MM.1S (cell line): Measurements from ENCODE around the gene NBEA.

Experiments used
- DNase-seq: peaks from one replicate; pipeline ENCODE4 v3.0.0-alpha.2; 2015
- H2AFZ ChIP-seq: fragments of 300-600 bp; sonication (generic); 2 replicates; pipeline ENCODE4 v1.6.0; 2016; ENCODE audit warnings: antibody characterized with exemption, low read length
- H3F3A ChIP-seq: fragments of 300-600 bp; sonication (generic); 2 replicates; pipeline ENCODE4 v1.6.1; 2016; ENCODE audit warnings: mild to moderate bottlenecking, antibody characterized with exemption, low read length, moderate library complexity, mixed read lengths; ENCODE audit not compliant: insufficient read depth
- H3K27ac ChIP-seq: fragments of 300-600 bp; sonication (generic); 2 replicates; pipeline ENCODE4 v1.5.1; 2016; ENCODE audit warnings: mild to moderate bottlenecking, low read length
- H3K27me3 ChIP-seq: fragments of 300-600 bp; sonication (generic); replicated peaks from 2 replicates; pipeline ENCODE4 v1.6.0; 2016; ENCODE audit warnings: low read length; ENCODE audit not compliant: insufficient read depth
- H3K36me3 ChIP-seq: fragments of 300-600 bp; sonication (generic); replicated peaks from 2 replicates; pipeline ENCODE4 v1.6.1; 2016; ENCODE audit warnings: mild to moderate bottlenecking, low read length, mixed read lengths; ENCODE audit not compliant: insufficient read depth
- H3K4me1 ChIP-seq: fragments of 300-600 bp; sonication (generic); 2 replicates; pipeline ENCODE4 v1.6.1; 2016; ENCODE audit warnings: low read length, mixed read lengths
- H3K4me2 ChIP-seq: fragments of 300-600 bp; sonication (generic); 2 replicates; pipeline ENCODE4 v1.6.0; 2016; ENCODE audit warnings: low read depth, low read length
- H3K4me3 ChIP-seq: fragments of 300-600 bp; sonication (generic); 2 replicates; pipeline ENCODE4 v1.5.1; 2016; ENCODE audit warnings: low read length, mixed read lengths
- H3K79me2 ChIP-seq: fragments of 300-600 bp; sonication (generic); 2 replicates; pipeline ENCODE4 v1.6.1; 2016; ENCODE audit warnings: mixed run types, low read length, mixed read lengths
- H3K9ac ChIP-seq: fragments of 300-600 bp; sonication (generic); 2 replicates; pipeline ENCODE4 v1.6.1; 2016; ENCODE audit warnings: low read length, mixed read lengths
- H3K9me2 ChIP-seq: fragments of 300-600 bp; sonication (generic); replicated peaks from 2 replicates; pipeline ENCODE4 v1.6.1; 2016; ENCODE audit warnings: mild to moderate bottlenecking, low read length, mixed read lengths; ENCODE audit not compliant: insufficient read depth
- H3K9me3 ChIP-seq: fragments of 300-600 bp; sonication (generic); replicated peaks from 2 replicates; pipeline ENCODE4 v1.6.1; 2016; ENCODE audit warnings: mild to moderate bottlenecking, low read length, mixed read lengths; ENCODE audit not compliant: insufficient read depth
- H4K20me1 ChIP-seq: fragments of 300-600 bp; sonication (generic); 2 replicates; pipeline ENCODE4 v1.6.1; 2016; ENCODE audit warnings: mild to moderate bottlenecking, low read length, moderate library complexity, mixed read lengths; ENCODE audit not compliant: insufficient read depth
- EZH2 ChIP-seq: fragments of 300-600 bp; sonication (generic); optimal IDR thresholded peaks from 2 replicates; pipeline ENCODE3; 2017; ENCODE audit warnings: low read depth, mild to moderate bottlenecking, antibody characterized with exemption, low read length, mixed read lengths
- EZH2phosphoT487 ChIP-seq: fragments of 300-600 bp; sonication (generic); IDR thresholded peaks from 2 replicates; pipeline ENCODE4 v1.6.1; 2018; ENCODE audit warnings: antibody characterized with exemption, low read length
- TF ChIP-seq, protein P1 (sequence below): fragments of 300-600 bp; sonication (generic); IDR thresholded peaks from 2 replicates; pipeline ENCODE4 v1.5.1; 2016; ENCODE audit warnings: antibody characterized with exemption, low read length, mixed read lengths

The NBEA gene

DNA sequence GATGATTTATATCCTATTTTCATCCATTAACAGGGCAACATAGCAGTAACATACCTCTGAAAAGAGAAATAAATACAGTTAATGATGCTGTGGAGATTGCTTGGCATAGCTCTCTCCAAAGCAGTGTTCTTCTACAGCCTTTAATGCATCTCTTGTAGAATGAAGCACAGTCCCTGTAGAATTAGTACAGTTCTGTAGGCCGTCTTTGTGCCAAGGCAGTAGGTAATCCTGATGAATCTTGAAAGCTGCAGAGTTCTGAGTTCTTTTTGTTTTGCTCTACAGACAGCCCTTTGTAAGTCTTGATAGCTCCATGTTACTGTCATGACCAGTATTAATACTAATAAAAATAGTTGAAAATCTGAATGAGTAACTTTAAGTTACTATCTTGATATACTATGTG, 350.3 kb downstream of the NBEA start:
- Histone ChIP-seq H3K4me1 (no peaks in the 10 kb centered on the region), H2AFZ (no peak overlapping the region), H3K27ac (no peak overlapping the region), H3K9me2 (no peaks in the 10 kb centered on the region), H3K36me3 (no peaks in the 10 kb centered on the region), H3K4me2 (no peak overlapping the region), H3K79me2 (no peaks in the 10 kb centered on the region), H3K9me3 (no peaks in the 10 kb centered on the region), H3K4me3 (no peak overlapping the region), H3F3A (no peaks in the 10 kb centered on the region), H4K20me1 (no peaks in the 10 kb centered on the region), H3K9ac (no peak overlapping the region), H3K27me3 (no peaks in the 10 kb centered on the region)
- TF ChIP-seq EZH2 (no peak), EZH2phosphoT487 (no peak)
- TF ChIP-seq, protein P1, sequence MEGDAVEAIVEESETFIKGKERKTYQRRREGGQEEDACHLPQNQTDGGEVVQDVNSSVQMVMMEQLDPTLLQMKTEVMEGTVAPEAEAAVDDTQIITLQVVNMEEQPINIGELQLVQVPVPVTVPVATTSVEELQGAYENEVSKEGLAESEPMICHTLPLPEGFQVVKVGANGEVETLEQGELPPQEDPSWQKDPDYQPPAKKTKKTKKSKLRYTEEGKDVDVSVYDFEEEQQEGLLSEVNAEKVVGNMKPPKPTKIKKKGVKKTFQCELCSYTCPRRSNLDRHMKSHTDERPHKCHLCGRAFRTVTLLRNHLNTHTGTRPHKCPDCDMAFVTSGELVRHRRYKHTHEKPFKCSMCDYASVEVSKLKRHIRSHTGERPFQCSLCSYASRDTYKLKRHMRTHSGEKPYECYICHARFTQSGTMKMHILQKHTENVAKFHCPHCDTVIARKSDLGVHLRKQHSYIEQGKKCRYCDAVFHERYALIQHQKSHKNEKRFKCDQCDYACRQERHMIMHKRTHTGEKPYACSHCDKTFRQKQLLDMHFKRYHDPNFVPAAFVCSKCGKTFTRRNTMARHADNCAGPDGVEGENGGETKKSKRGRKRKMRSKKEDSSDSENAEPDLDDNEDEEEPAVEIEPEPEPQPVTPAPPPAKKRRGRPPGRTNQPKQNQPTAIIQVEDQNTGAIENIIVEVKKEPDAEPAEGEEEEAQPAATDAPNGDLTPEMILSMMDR, result no peak
- no peak for DNase-seq

- no peak for DNase-seq
- no peaks in the 10 kb centered on the region for H3K9me3 ChIP-seq
- H3K27me3 ChIP-seq, result no peaks in the 10 kb centered on the region
- no peaks in the 10 kb centered on the region for H4K20me1 ChIP-seq
- H3F3A ChIP-seq, result no peaks in the 10 kb centered on the region
- H3K9ac ChIP-seq, result no peak overlapping the region
- H3K9me2 ChIP-seq, result no peaks in the 10 kb centered on the region
- H3K4me1 ChIP-seq, result no peaks in the 10 kb centered on the region
- no peaks in the 10 kb centered on the region for H3K36me3 ChIP-seq
- TF ChIP-seq EZH2phosphoT487 (no peak), EZH2 (no peak)
- TF ChIP-seq, protein P1, result no peak
- H3K79me2 ChIP-seq, result no peaks in the 10 kb centered on the region
- no peak overlapping the region for H3K4me2 ChIP-seq
- H3K4me3 ChIP-seq, result no peak overlapping the region
- no peak overlapping the region for H2AFZ ChIP-seq
- H3K27ac ChIP-seq, result no peak overlapping the region
These were observed 351.6 kb downstream of the NBEA start for GRCh38 chr13:35293579-35294226.

GRCh38 chr13:35309706-35310105, 367.6 kb downstream of the NBEA start:
- H3K4me1 ChIP-seq, result no peaks in the 10 kb centered on the region
- DNase-seq, result no peak
- H3F3A ChIP-seq, result no peaks in the 10 kb centered on the region
- no peak overlapping the region for H2AFZ ChIP-seq
- H3K79me2 ChIP-seq, result no peaks in the 10 kb centered on the region
- no peak overlapping the region for H3K27ac ChIP-seq
- H4K20me1 ChIP-seq, result no peaks in the 10 kb centered on the region
- H3K9me3 ChIP-seq, result no peaks in the 10 kb centered on the region
- no peaks in the 10 kb centered on the region for H3K27me3 ChIP-seq
- no peaks in the 10 kb centered on the region for H3K9me2 ChIP-seq
- H3K4me2 ChIP-seq, result no peak overlapping the region
- H3K36me3 ChIP-seq, result no peaks in the 10 kb centered on the region
- H3K4me3 ChIP-seq, result no peak overlapping the region
- TF ChIP-seq EZH2, result no peak
- TF ChIP-seq EZH2phosphoT487, result no peak
- TF ChIP-seq, protein P1, result no peak
- H3K9ac ChIP-seq, result no peak overlapping the region
